IMR-90 (cell line): ENCODE results near the gene TTC9C. TPM values are rescaled to one million over a fixed set of nuclear protein-coding genes. Genes with fewer than 3 reads are reported as not detected.

Experiments used
- ATAC-seq: fragments of 200-7000 bp; cut with Tn5 transposase; 2 replicates; pipeline ENCODE4 v1.9.1; 2020; ENCODE audit warnings: low read depth, mild to moderate bottlenecking, moderate library complexity
- BruUV-seq: library from RNA; stranded (reverse); fragments of 400-500 nt; replicated peaks from 2 replicates; lab custom pipeline; 2021; lab: Mats Ljungman, UMichigan
- CTCF ChIA-PET: fragments of 300-600 bp; formaldehyde crosslinking; extraction: SDS; loops from one replicate; lab custom pipeline; 2021; ENCODE audit warnings: antibody characterized with exemption; lab: Yijun Ruan, JAX
- POLR2A ChIA-PET: fragments of 300-600 bp; sonication (Branson Sonifier 250); formaldehyde crosslinking; loops from one replicate; lab custom pipeline; 2022; ENCODE audit warnings: antibody characterized with exemption; ENCODE audit not compliant: unreplicated experiment; lab: Charles Lee
- DNase-seq: peaks from one replicate; pipeline ENCODE4 v3.0.0; 2013
- H2AFZ ChIP-seq: replicated peaks from 2 replicates; pipeline ENCODE3; 2013; ENCODE audit warnings: low read length, mild to moderate bottlenecking; ENCODE audit not compliant: poor library complexity
- H2AK5ac ChIP-seq: 2 replicates; pipeline ENCODE4 v1.6.1; 2013; ENCODE audit warnings: low read depth, low read length, inconsistent platforms
- H2AK9ac ChIP-seq: replicated peaks from 2 replicates; pipeline ENCODE3; 2013; ENCODE audit warnings: mild to moderate bottlenecking, low read depth, low read length, moderate library complexity; ENCODE audit not compliant: poor library complexity
- H2BK120ac ChIP-seq: 2 replicates; pipeline ENCODE4 v1.6.1; 2013; ENCODE audit warnings: low read depth, low read length, inconsistent platforms
- H2BK15ac ChIP-seq: 3 replicates; pipeline ENCODE4 v1.6.1; 2013; ENCODE audit warnings: low read depth, low read length, inconsistent platforms
- H2BK20ac ChIP-seq: 2 replicates; pipeline ENCODE4 v1.6.1; 2013; ENCODE audit warnings: low read depth, mild to moderate bottlenecking, inconsistent platforms, low read length, moderate library complexity
- H2BK5ac ChIP-seq: 2 replicates; pipeline ENCODE4 v1.6.1; 2013; ENCODE audit warnings: mild to moderate bottlenecking, low read depth, low read length, inconsistent platforms; ENCODE audit not compliant: poor library complexity, severe bottlenecking
- H3K14ac ChIP-seq: replicated peaks from 2 replicates; pipeline ENCODE4 v1.6.1; 2013; ENCODE audit warnings: low read depth, low read length, inconsistent platforms
- H3K18ac ChIP-seq: 2 replicates; pipeline ENCODE4 v1.6.1; 2013; ENCODE audit warnings: low read depth, low read length, control low read depth
- H3K23ac ChIP-seq: 2 replicates; pipeline ENCODE4 v1.6.1; 2013; ENCODE audit warnings: low read depth, low read length, inconsistent platforms
- H3K27ac ChIP-seq: 2 replicates; pipeline ENCODE4 v1.5.1; 2013; ENCODE audit warnings: mild to moderate bottlenecking, control low read depth, low read length; ENCODE audit not compliant: insufficient read depth
- H3K27me3 ChIP-seq: 2 replicates; pipeline ENCODE4 v1.6.1; 2013; ENCODE audit warnings: low read length; ENCODE audit not compliant: control insufficient read depth, insufficient read depth
- H3K36me3 ChIP-seq: 2 replicates; pipeline ENCODE4 v1.6.1; 2013; ENCODE audit warnings: low read length, mixed read lengths; ENCODE audit not compliant: control insufficient read depth, insufficient read depth
- H3K4ac ChIP-seq: 2 replicates; pipeline ENCODE4 v1.6.1; 2013; ENCODE audit warnings: low read depth, low read length, inconsistent platforms
- H3K4me1 ChIP-seq: 2 replicates; pipeline ENCODE4 v1.6.1; 2013; ENCODE audit warnings: low read length, mixed read lengths; ENCODE audit not compliant: control insufficient read depth, insufficient read depth
- H3K4me2 ChIP-seq: 2 replicates; pipeline ENCODE4 v1.6.1; 2013; ENCODE audit warnings: low read depth, mild to moderate bottlenecking, control low read depth, low read length, moderate library complexity
- H3K4me3 ChIP-seq: 2 replicates; pipeline ENCODE4 v1.5.1; 2013; ENCODE audit warnings: low read depth, mild to moderate bottlenecking, control low read depth, low read length, moderate library complexity; ENCODE audit not compliant: insufficient read depth
- H3K56ac ChIP-seq: 2 replicates; pipeline ENCODE4 v1.6.1; 2013; ENCODE audit warnings: low read length, inconsistent platforms; ENCODE audit not compliant: insufficient read depth; ENCODE audit errors: extremely low read depth
- H3K79me1 ChIP-seq, 2 experiments: 2 replicates each; pipeline ENCODE4 v1.6.1; 2013; ENCODE audit warnings: low read length in 2 of 2, inconsistent platforms in 1 of 2, low read depth in 1 of 2
- H3K9ac ChIP-seq: 2 replicates; pipeline ENCODE4 v1.6.1; 2013; ENCODE audit warnings: low read depth, low read length, control low read depth
- H3K9me1 ChIP-seq: 2 replicates; pipeline ENCODE4 v1.6.1; 2013; ENCODE audit warnings: low read length, inconsistent platforms; ENCODE audit not compliant: insufficient read depth
- H3K9me3 ChIP-seq: 2 replicates; pipeline ENCODE4 v1.6.1; 2013; ENCODE audit warnings: low read length; ENCODE audit not compliant: control insufficient read depth, insufficient read depth
- H4K20me1 ChIP-seq: 2 replicates; pipeline ENCODE4 v1.6.1; 2013; ENCODE audit warnings: low read length, inconsistent platforms; ENCODE audit not compliant: insufficient read depth
- H4K5ac ChIP-seq: 2 replicates; pipeline ENCODE4 v1.6.1; 2013; ENCODE audit warnings: mild to moderate bottlenecking, low read depth, low read length, control low read depth
- H4K8ac ChIP-seq, 2 experiments: 2 replicates each; pipeline ENCODE4 v1.6.1; 2013; ENCODE audit warnings: low read depth in 2 of 2, low read length in 2 of 2, control low read depth in 1 of 2, inconsistent platforms in 1 of 2
- H4K91ac ChIP-seq: 2 replicates; pipeline ENCODE4 v1.6.1; 2013; ENCODE audit warnings: low read depth, low read length, inconsistent platforms; ENCODE audit not compliant: insufficient read depth
- BHLHE40 ChIP-seq: fragments of 150-350 bp; IDR thresholded peaks from 2 replicates; pipeline ENCODE4 v1.6.1; 2016; ENCODE audit warnings: mild to moderate bottlenecking, low read depth, low read length
- CEBPB ChIP-seq: IDR thresholded peaks from 2 replicates; pipeline ENCODE4 v1.6.1; 2012; ENCODE audit warnings: low read depth, low read length, improper control_type of control experiment
- CHD1 ChIP-seq: IDR thresholded peaks from 2 replicates; pipeline ENCODE4 v1.6.1; 2012; ENCODE audit warnings: low read depth, low read length, improper control_type of control experiment
- CTCF ChIP-seq: conservative IDR thresholded peaks from 2 replicates; pipeline ENCODE4 v1.5.1; 2012; ENCODE audit warnings: mild to moderate bottlenecking, low read depth, low read length, improper control_type of control experiment
- ELK1 ChIP-seq: fragments of 150-350 bp; IDR thresholded peaks from 2 replicates; pipeline ENCODE4 v1.6.1; 2016; ENCODE audit warnings: low read depth, mild to moderate bottlenecking, low read length, moderate library complexity, borderline replicate concordance
- FOS ChIP-seq: fragments of 150-350 bp; IDR thresholded peaks from 2 replicates; pipeline ENCODE4 v1.6.1; 2016; ENCODE audit warnings: low read depth, low read length
- MAFK ChIP-seq: IDR thresholded peaks from 2 replicates; pipeline ENCODE4 v1.6.1; 2012; ENCODE audit warnings: low read depth, low read length, improper control_type of control experiment
- MAZ ChIP-seq: IDR thresholded peaks from 2 replicates; pipeline ENCODE4 v1.6.1; 2012; ENCODE audit warnings: low read depth, mild to moderate bottlenecking, low read length, improper control_type of control experiment, moderate library complexity, borderline replicate concordance
- MXI1 ChIP-seq: IDR thresholded peaks from 2 replicates; pipeline ENCODE4 v1.6.1; 2012; ENCODE audit warnings: low read depth, mild to moderate bottlenecking, low read length, moderate library complexity, borderline replicate concordance
- NFE2L2 ChIP-seq: fragments of 150-350 bp; IDR thresholded peaks from 2 replicates; pipeline ENCODE4 v1.6.1; 2016; ENCODE audit warnings: low read depth, mild to moderate bottlenecking, low read length
- POLR2A ChIP-seq: IDR thresholded peaks from 2 replicates; pipeline ENCODE4 v1.6.1; 2012; ENCODE audit warnings: mild to moderate bottlenecking, low read depth, low read length
- RAD21 ChIP-seq: IDR thresholded peaks from 2 replicates; pipeline ENCODE4 v1.6.1; 2012; ENCODE audit warnings: low read length, improper control_type of control experiment
- RCOR1 ChIP-seq: IDR thresholded peaks from 2 replicates; pipeline ENCODE4 v1.6.1; 2012; ENCODE audit warnings: mild to moderate bottlenecking, low read length, improper control_type of control experiment; ENCODE audit not compliant: insufficient replicate concordance
- RFX5 ChIP-seq: IDR thresholded peaks from 2 replicates; pipeline ENCODE4 v1.8.0; 2012; ENCODE audit warnings: low read depth, mild to moderate bottlenecking, low read length, moderate library complexity
- SMC3 ChIP-seq: fragments of 150-350 bp; IDR thresholded peaks from 2 replicates; pipeline ENCODE4 v1.6.1; 2016; ENCODE audit warnings: low read depth, mild to moderate bottlenecking, antibody characterized with exemption, low read length, moderate library complexity
- USF2 ChIP-seq: fragments of 150-350 bp; IDR thresholded peaks from 2 replicates; pipeline ENCODE4 v1.6.1; 2017; ENCODE audit warnings: mild to moderate bottlenecking, antibody characterized with exemption, low read length, low read depth
- WGBS, 2 experiments: methylation state at CpG; one replicate each; pipeline versions ENCODE4 v1.1.5 to v1.1.7; 2013; ENCODE audit warnings: missing lambda C conversion rate in 2 of 2; ENCODE audit not compliant: insufficient read length in 1 of 2; ENCODE audit errors: extremely low coverage in 2 of 2; 5-methylcytosine and 5-hydroxymethylcytosine counted together
- dilution Hi-C: fragments of 300-500 bp; cut with HindIII; formaldehyde crosslinking; loops from one replicate; pipeline ENCODE4 v1.14.3; 2018; ENCODE audit warnings: low sequenced_read_pairs; ENCODE audit not compliant: unreplicated experiment
- in situ Hi-C: fragments of 300-500 bp; cut with MboI; formaldehyde crosslinking; loops from 3 replicates; pipeline ENCODE4 v1.14.3; 2019; ENCODE audit warnings: low sequenced_read_pairs, inconsistent platforms, mixed read lengths
- intact Hi-C: fragments of 100-400 bp; cut with micrococcal nuclease; formaldehyde crosslinking; loops from 2 replicates; pipeline ENCODE4 v1.10.0; 2022
- polyA plus RNA-seq, 3 experiments: library from polyadenylated mRNA; depleted of rRNA; stranded (reverse); fragments of >200 nt; gene quantifications; 2 replicates each; pipeline ENCODE4 v1.2.3, GENCODE V29; 2012; ENCODE audit warnings: low replicate concordance in 1 of 3
- total RNA-seq: library from RNA; depleted of rRNA; stranded (reverse); fragments of >200 nt; gene quantifications from 2 replicates; pipeline ENCODE4 v1.2.3, GENCODE V29; 2012

Gene TTC9C
- total and polyA plus RNA-seq, 2 of the 4 experiments (the other 2 are of a cell fraction) = 32.9 to 37.1 TPM

- no peak overlapping the region for H2BK20ac ChIP-seq
- H3K4me3 ChIP-seq = no peak overlapping the region
- H4K91ac ChIP-seq = no peak overlapping the region
- H4K5ac ChIP-seq = no peak overlapping the region
- no peak overlapping the region for H2AK9ac ChIP-seq
- dilution Hi-C loops = no loop called here
- intact Hi-C loops = no loop called here
- H4K20me1 ChIP-seq = peaks cover 48% of the 10 kb centered on the region
- DNase-seq (no peak), ATAC-seq (no peak)
- no peak overlapping the region for H3K18ac ChIP-seq
- 0 out of 2 replicates have a peak overlapping the region, but pooled peaks have one; percentile 9 for H3K27ac ChIP-seq
- H3K56ac ChIP-seq = no peak overlapping the region; the same call in 1 of the 2 replicates
- TF ChIP-seq BHLHE40 = no peak
- TF ChIP-seq RCOR1 = no peak
- no peak for TF ChIP-seq FOS
- no peak for TF ChIP-seq SMC3
- TF ChIP-seq RFX5 = no peak
- TF ChIP-seq ELK1 = no peak
- TF ChIP-seq MAFK = no peak
- no peak for TF ChIP-seq POLR2A
- no peak for TF ChIP-seq USF2
- no peak for TF ChIP-seq RAD21
- TF ChIP-seq MXI1 = no peak
- no peak for TF ChIP-seq CHD1
- TF ChIP-seq CTCF = no peak
- no peak for TF ChIP-seq CEBPB
- TF ChIP-seq MAZ = no peak
- no peak for TF ChIP-seq NFE2L2
- H3K9ac ChIP-seq = peak overlapping the region; percentile 44; the same call in 1 of the 2 replicates
- no peak overlapping the region for H2BK120ac ChIP-seq
- H4K8ac ChIP-seq = no peak overlapping the region
- peaks cover 41% of the 10 kb centered on the region for H3K36me3 ChIP-seq
- BruUV-seq = no TSS peak
- H3K14ac ChIP-seq = no peak overlapping the region
- no peak overlapping the region for H2AFZ ChIP-seq
- POLR2A ChIA-PET = interaction anchor here (0.9 kb wide), 1 partner anchor 13 kb away, joined by 3 read pairs; no protein-coding TSS in a partner anchor
- no peak overlapping the region for H3K4ac ChIP-seq
- no peak overlapping the region for H2AK5ac ChIP-seq
- peak overlapping the region; percentile 78; the same call in 1 of the 2 replicates for H3K23ac ChIP-seq
- H3K9me3 ChIP-seq = no peaks in the 10 kb centered on the region
- no peaks in the 10 kb centered on the region for H3K27me3 ChIP-seq
- peak overlapping the region; percentile 62 for H3K4me2 ChIP-seq
- no peak overlapping the region for H2BK15ac ChIP-seq
- H3K4me1 ChIP-seq = peaks cover 4% of the 10 kb centered on the region; the same call in 1 of the 2 replicates
- CTCF ChIA-PET = interaction anchor here (0.9 kb wide), 1 partner anchor 18 kb away, joined by 3 read pairs; no protein-coding TSS in a partner anchor
- in situ Hi-C loops = no loop called here
- H3K9me1 ChIP-seq = peaks cover 8% of the 10 kb centered on the region; the same call in 1 of the 2 replicates
- WGBS, 2 experiments = 69% methylated on average over 2 of the region's 8 CpGs; no CpG with 5 or more reads in 1 of the 2 experiments
- peaks cover 35 to 48% of the 10 kb centered on the region in 2 experiments for H3K79me1 ChIP-seq
- H2BK5ac ChIP-seq = no peak overlapping the region
Observed at GRCh38 chr11:62724171-62724570, 4.1 kb upstream of the TTC9C start.
